Gastrocnemius medialis (tissue), 4 donors: Measurements from ENCODE around the gene SLC66A2. TPM values are rescaled to one million over a fixed set of nuclear protein-coding genes. Genes with fewer than 3 reads are reported as not detected.
A peak's percentile ranks its signal among the peaks of the same experiment; 100 is the strongest.
"Not testable (repeated sequence)": the region's sequence is repeated elsewhere in the genome, so short reads cannot be mapped to it uniquely, and the experiment has no call there.

Experiments
- ATAC-seq, 2 donors: fragments of 150-250 bp; one replicate each; pipeline ENCODE4 v1.9.1; 2016
- DNase-seq, 2 donors: peaks; one replicate each; pipeline ENCODE4 v3.0.0-alpha.2; 2019
- H3K27ac ChIP-seq, 4 donors: fragments of 200-600 bp; sonication (generic); 1 replicate in 1 of 4; 2 replicates in 3 of 4; pipeline ENCODE4 v1.5.1; 2016 to 2018; ENCODE audit warnings: mild to moderate bottlenecking in 2 of 4, moderate library complexity in 1 of 4
- H3K27me3 ChIP-seq, 3 donors: fragments of 200-600 bp; sonication (generic) in 2 of 3; 1 replicate in 1 of 3; 2 replicates in 2 of 3; pipeline versions ENCODE4 v1.5.1 to v1.6.0; 2016 to 2019; ENCODE audit warnings: mild to moderate bottlenecking in 1 of 3, moderate library complexity in 1 of 3
- H3K36me3 ChIP-seq, 2 donors: fragments of 200-600 bp; sonication (generic) in 1 of 2; one replicate each; pipeline ENCODE4 v1.5.1; 2017 to 2018
- H3K4me1 ChIP-seq, 2 donors: fragments of 200-600 bp; sonication (generic) in 1 of 2; one replicate each; pipeline ENCODE4 v1.5.1; 2016 to 2017; ENCODE audit warnings: mild to moderate bottlenecking in 2 of 2
- H3K4me3 ChIP-seq, 4 donors: fragments of 200-600 bp; sonication (generic) in 3 of 4; 1 replicate in 1 of 4; 2 replicates in 3 of 4; pipeline ENCODE4 v1.5.1; 2016 to 2019; ENCODE audit warnings: mild to moderate bottlenecking in 2 of 4
- H3K9me3 ChIP-seq, 3 donors: fragments of 200-600 bp; sonication (generic) in 2 of 3; 1 replicate in 1 of 3; 2 replicates in 2 of 3; pipeline ENCODE4 v1.5.1; 2016 to 2019
- POLR2A ChIP-seq, 2 donors: fragments of 450-650 bp; IDR thresholded peaks; one replicate each; pipeline ENCODE4 v1.6.1; 2017; ENCODE audit warnings: antibody characterized with exemption in 2 of 2, mild to moderate bottlenecking in 2 of 2, moderate library complexity in 2 of 2
- in situ Hi-C, 4 donors: fragments of 200-750 bp; cut with MboI; loops; one replicate each; pipeline versions ENCODE4 v1.15.0 to v1.8.0; 2017; ENCODE audit warnings: low sequenced_read_pairs in 4 of 4
- intact Hi-C: fragments of 100-400 bp; cut with DNase I; formaldehyde crosslinking; loops from one replicate; pipeline ENCODE4 v1.15.1; 2023; ENCODE audit warnings: low total_unique reads
- total RNA-seq, 4 donors: library from RNA; depleted of rRNA; stranded (reverse); fragments of >200 nt; gene quantifications; one replicate each; pipeline versions ENCODE4 v1.1.0 to v1.2.3, GENCODE V29; 2016
- TF ChIP-seq, protein P1 (sequence below), 5 experiments: fragments of 450-650 bp in 3 of 5; fragments of 200-600 bp in 2 of 5; sonication (generic) in 2 of 5; IDR thresholded peaks in 4 of 5; conservative IDR thresholded peaks in 1 of 5; 1 replicate in 4 of 5; 2 replicates in 1 of 5; pipeline ENCODE4 v1.5.1; 2016 to 2019; ENCODE audit warnings: antibody characterized with exemption in 5 of 5, mild to moderate bottlenecking in 3 of 5, moderate library complexity in 3 of 5

Gene SLC66A2
- total RNA-seq = 100 to 1,000 TPM in 2 of 4 donors, 10 to 100 TPM in 2; 43.3 to 121 (median 107) TPM

DNA sequence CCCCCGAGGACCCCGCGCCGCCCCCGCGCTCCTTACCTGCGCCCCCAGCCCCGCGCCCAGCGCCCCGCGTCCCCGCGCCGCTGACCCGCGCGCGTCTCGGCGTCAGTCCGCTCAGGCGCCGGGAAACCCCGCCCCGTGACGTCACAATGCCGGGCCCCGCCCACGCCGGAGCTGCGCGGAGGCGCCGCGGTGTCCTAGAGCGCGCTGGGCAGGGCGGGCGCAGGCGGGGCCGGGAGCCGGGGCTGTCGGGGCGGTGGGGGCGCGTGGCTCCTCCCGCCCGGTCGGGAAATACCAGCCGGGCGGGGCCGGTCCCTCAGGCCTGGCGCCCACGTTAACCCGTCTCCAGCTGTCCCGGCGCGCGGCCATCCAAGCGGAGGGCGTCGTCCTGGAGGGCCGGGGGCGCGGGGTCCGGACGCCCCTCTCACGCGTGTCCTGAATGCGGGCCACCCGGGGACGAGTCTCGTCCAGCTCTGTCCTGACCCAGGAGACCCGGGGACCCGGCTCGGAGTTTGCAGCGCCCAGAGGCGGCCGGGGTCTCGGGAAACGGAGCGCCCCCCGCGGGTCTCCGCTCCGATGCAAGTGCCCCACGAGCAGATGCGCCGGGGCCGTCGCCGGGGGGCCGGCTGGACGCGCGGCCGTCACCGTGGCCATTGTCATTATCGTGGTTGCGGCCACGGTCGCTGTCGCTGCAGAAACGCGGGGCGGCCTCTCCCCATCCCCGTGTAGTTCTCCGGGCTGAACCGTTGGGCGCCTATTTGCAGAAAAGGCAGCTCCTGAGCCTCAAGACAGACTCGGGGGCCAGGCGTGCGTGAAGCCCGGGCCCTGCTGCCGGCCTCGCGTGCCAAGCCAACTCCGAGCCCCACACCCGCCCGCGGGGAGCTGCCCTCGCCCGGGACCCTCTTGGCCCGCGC, at the start of gene SLC66A2:
Gene SLC66A2, minus strand, starts transcription at position 109 of the 911 bp plus-strand sequence. CDS start 727 bp downstream, outside the sequence.
- ATAC-seq (peak; percentile 68 to 80), DNase-seq (peak; percentile 81 to 85)
- in situ Hi-C loops (no loop called here), intact Hi-C loops (loop anchor here (1.0 to 10.0 kb wide), 3 partner anchors 37 to 547 kb away; partner anchors contain the start of genes RBFA and TXNL4A)
- Histone ChIP-seq H3K4me1 (peaks cover 28 to 42% of the 10 kb centered on the region in 2 donors), H3K36me3 (peaks cover 0 to 10% of the 10 kb centered on the region in 2 donors), H3K27me3 (no peaks in the 10 kb centered on the region), H3K27ac (peak within 1 kb of the TSS; percentile 88 to 96 (median 92)), H3K9me3 (no peaks in the 10 kb centered on the region), H3K4me3 (peak within 1 kb of the TSS; percentile 75 to 97 (median 92))
- TF ChIP-seq, protein P1, sequence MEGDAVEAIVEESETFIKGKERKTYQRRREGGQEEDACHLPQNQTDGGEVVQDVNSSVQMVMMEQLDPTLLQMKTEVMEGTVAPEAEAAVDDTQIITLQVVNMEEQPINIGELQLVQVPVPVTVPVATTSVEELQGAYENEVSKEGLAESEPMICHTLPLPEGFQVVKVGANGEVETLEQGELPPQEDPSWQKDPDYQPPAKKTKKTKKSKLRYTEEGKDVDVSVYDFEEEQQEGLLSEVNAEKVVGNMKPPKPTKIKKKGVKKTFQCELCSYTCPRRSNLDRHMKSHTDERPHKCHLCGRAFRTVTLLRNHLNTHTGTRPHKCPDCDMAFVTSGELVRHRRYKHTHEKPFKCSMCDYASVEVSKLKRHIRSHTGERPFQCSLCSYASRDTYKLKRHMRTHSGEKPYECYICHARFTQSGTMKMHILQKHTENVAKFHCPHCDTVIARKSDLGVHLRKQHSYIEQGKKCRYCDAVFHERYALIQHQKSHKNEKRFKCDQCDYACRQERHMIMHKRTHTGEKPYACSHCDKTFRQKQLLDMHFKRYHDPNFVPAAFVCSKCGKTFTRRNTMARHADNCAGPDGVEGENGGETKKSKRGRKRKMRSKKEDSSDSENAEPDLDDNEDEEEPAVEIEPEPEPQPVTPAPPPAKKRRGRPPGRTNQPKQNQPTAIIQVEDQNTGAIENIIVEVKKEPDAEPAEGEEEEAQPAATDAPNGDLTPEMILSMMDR (IDR thresholded peaks at IDR 0.05 in 4 of 5, conservative IDR thresholded peaks at IDR 0.05 in 1 of 5) = peak in 2 of 5 experiments; percentile 4 to 17
- peak; percentile 93 to 95 for TF ChIP-seq POLR2A (IDR thresholded peaks at IDR 0.05)

DNA sequence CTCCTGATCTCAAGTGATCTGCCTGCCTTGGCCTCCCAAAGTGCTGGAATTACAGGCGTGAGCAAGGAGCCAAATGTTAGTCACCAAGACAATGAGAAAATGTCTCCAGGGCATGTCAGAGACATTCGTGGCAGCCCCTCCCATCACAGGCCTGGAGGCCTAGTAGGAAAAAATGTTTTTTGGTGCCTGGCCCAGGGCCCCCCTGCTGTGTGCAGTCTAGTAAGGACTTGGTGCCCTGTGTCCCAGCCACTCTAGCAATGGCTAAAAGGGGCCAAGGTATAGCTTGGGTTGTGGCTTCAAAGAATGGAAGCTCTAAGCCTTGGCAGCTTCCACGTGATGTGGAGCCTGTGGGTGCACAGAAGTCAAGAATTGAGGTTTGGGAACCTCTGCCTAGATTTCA, 49.4 kb upstream of the SLC66A2 start:
- intact Hi-C loops = no loop called here
- H3K27me3 ChIP-seq = no peaks in the 10 kb centered on the region
- no peak for TF ChIP-seq POLR2A (IDR thresholded peaks at IDR 0.05)
- TF ChIP-seq, protein P1 (IDR thresholded peaks at IDR 0.05 in 4 of 5, conservative IDR thresholded peaks at IDR 0.05 in 1 of 5) = no peak
- H3K36me3 ChIP-seq = no peaks in the 10 kb centered on the region
- DNase-seq (no peak), ATAC-seq (no peak)
- no peak overlapping the region for H3K4me3 ChIP-seq
- in situ Hi-C loops = no loop called here
- H3K4me1 ChIP-seq = no peaks in the 10 kb centered on the region
- H3K9me3 ChIP-seq = no peaks in the 10 kb centered on the region
- no peak overlapping the region for H3K27ac ChIP-seq

DNA sequence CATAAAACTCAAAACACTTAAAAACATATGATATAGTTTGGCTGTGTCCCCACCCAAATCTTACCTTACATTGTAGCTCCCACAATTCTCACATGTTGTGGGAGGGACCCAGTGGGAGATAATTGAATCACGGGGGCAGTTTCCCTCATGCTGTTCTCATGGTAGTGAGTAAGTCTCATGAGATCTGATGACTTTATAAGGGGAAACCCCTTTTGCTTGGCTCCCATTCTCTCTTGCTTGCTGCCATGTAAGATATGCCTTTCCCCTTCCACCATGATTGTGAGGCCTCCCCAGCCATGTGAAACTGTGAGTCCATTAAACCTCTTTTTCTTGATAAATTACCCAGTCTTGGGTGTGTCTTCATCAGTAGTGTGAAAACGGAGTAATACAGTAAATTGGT, 48.2 kb upstream of the SLC66A2 start:
- DNase-seq, H3K36me3 ChIP-seq, H3K27me3 ChIP-seq, H3K4me1 ChIP-seq, H3K9me3 ChIP-seq, intact Hi-C loops, H3K4me3 ChIP-seq, ATAC-seq, in situ Hi-C loops, H3K27ac ChIP-seq: not testable (repeated sequence)

DNA sequence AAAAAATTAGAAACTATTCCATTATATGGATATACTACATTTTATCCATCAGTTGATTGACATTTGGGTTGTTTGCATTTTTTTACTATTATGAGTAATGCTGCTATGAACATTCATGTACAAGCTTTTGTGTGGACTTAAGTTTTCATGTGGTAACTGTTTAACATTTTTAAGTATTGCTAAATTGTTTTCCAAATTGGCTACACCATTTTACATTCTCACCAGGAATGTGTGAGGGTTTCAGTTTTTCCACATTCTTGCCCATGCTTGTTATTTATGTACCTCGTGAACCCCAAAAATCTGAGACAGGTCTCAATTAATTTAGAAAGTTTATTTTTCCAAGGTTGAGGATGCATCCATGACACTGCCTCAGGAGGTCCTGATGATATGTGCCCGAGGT, 40.0 kb upstream of the SLC66A2 start:
- no peak for ATAC-seq
- Histone ChIP-seq H3K27me3 (no peaks in the 10 kb centered on the region), H3K9me3 (no peaks in the 10 kb centered on the region), H3K4me3 (no peak overlapping the region), H3K27ac (no peak overlapping the region), H3K36me3 (no peaks in the 10 kb centered on the region), H3K4me1 (peaks cover 13 to 21% of the 10 kb centered on the region in 2 donors)
- intact Hi-C loops = no loop called here
- in situ Hi-C loops = no loop called here
- TF ChIP-seq POLR2A (IDR thresholded peaks at IDR 0.05) = no peak
- TF ChIP-seq, protein P1 (IDR thresholded peaks at IDR 0.05 in 4 of 5, conservative IDR thresholded peaks at IDR 0.05 in 1 of 5) = no peak
- no peak for DNase-seq

DNA sequence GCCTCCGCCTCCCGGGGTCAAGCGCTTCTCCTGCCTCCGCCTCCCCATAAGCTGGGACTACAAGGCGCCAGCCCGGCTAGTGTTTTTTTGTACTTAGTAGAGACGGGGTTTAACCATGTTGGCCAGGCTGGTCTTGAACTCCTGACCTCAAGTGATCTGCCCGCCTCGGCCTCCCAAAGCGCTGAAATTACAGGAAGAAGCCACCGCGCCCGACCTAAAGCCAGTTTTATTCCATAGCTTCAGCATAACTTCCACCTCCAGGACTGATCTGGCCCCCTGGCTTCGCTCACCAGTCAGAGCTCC, 37.7 kb upstream of the SLC66A2 start:
- no peak for TF ChIP-seq POLR2A (IDR thresholded peaks at IDR 0.05)
- TF ChIP-seq, protein P1 (IDR thresholded peaks at IDR 0.05 in 4 of 5, conservative IDR thresholded peaks at IDR 0.05 in 1 of 5) = no peak
- DNase-seq (no peak), ATAC-seq (no peak)
- Histone ChIP-seq H3K27ac (peak overlapping the region; percentile 94 to 100 (median 96)), H3K9me3 (no peaks in the 10 kb centered on the region), H3K4me1 (peaks cover 15 to 23% of the 10 kb centered on the region in 2 donors), H3K27me3 (no peaks in the 10 kb centered on the region), H3K4me3 (peak overlapping the region; percentile 84 to 99 (median 89)), H3K36me3 (no peaks in the 10 kb centered on the region)
- intact Hi-C loops (loop anchor here (2.0 to 5.0 kb wide), 2 partner anchors 24 to 312 kb away; partner anchors contain the start of genes CTDP1 and HSBP1L1), in situ Hi-C loops (loop anchor here in 1 of 4 donors (10.0 kb wide), 1 partner anchor 46 kb away; the partner anchor contains the start of gene RBFA)
